ENCODE results near the gene CRACDL.
"Not testable (repeated sequence)": the region's sequence is repeated elsewhere in the genome, so short reads cannot be mapped to it uniquely, and the experiment has no call there.

CRACDL gene

GRCh38 chr2:98771721-98772524 is 164.1 kb downstream of the CRACDL start:
- DNase-seq, result peak; percentile 80

GRCh38 chr2:98771264-98771663 is 164.8 kb downstream of the CRACDL start:
- no peak for DNase-seq

- DNase-seq, result peak; percentile 51
Measured at GRCh38 chr2:98769784-98770183, 166.2 kb downstream of the CRACDL start.

GRCh38 chr2:98769114-98769476 is 166.9 kb downstream of the CRACDL start:
- no peak for DNase-seq

GRCh38 chr2:98768384-98769113 is 167.5 kb downstream of the CRACDL start:
- peak; percentile 27 for DNase-seq

GRCh38 chr2:98764499-98764898 is 171.5 kb downstream of the CRACDL start:
- DNase-seq, result no peak

- no peak for DNase-seq
Measured at GRCh38 chr2:98763209-98763951, 172.6 kb downstream of the CRACDL start.

GRCh38 chr2:98761909-98762308 is 174.1 kb downstream of the CRACDL start:
- DNase-seq, result no peak

GRCh38 chr2:98761267-98761781 is 174.7 kb downstream of the CRACDL start:
- DNase-seq, result peak; percentile 44

GRCh38 chr2:98759827-98760625 is 176.0 kb downstream of the CRACDL start:
- no peak for DNase-seq

GRCh38 chr2:98759338-98759737 is 176.7 kb downstream of the CRACDL start:
- peak; percentile 32 for DNase-seq

- peak; percentile 75 for DNase-seq
Measured at GRCh38 chr2:98757904-98758421, 178.1 kb downstream of the CRACDL start.

GRCh38 chr2:98753801-98754200 is 182.2 kb downstream of the CRACDL start:
- DNase-seq, result no peak

- DNase-seq, result not testable (repeated sequence)
Measured at GRCh38 chr2:98752711-98753110, 183.3 kb downstream of the CRACDL start.

GRCh38 chr2:98751748-98752147 is 184.3 kb downstream of the CRACDL start:
- no peak for DNase-seq

GRCh38 chr2:98750593-98751282 is 185.3 kb downstream of the CRACDL start:
- no peak for DNase-seq

GRCh38 chr2:98749066-98749450 is 187.0 kb downstream of the CRACDL start:
- no peak for DNase-seq

- no peak for DNase-seq
Measured at GRCh38 chr2:98748292-98749065, 187.5 kb downstream of the CRACDL start.

- no peak for DNase-seq
Measured at GRCh38 chr2:98747888-98748287, 188.1 kb downstream of the CRACDL start.

GRCh38 chr2:98746426-98746825 is 189.6 kb downstream of the CRACDL start:
- no peak for DNase-seq

GRCh38 chr2:98744595-98744994 is 191.4 kb downstream of the CRACDL start:
- no peak for DNase-seq

All from CD4-positive, alpha-beta T cell treated with Interleukin-21 for 1 hour (primary cell).